Smooth muscle cell (in vitro differentiated cells): ENCODE data around the gene ZBTB38. TPM values are rescaled to one million over a fixed set of nuclear protein-coding genes. Genes with fewer than 3 reads are reported as not detected.

Experiments used
- DNase-seq: peaks from one replicate; lab custom pipeline; 2025; ENCODE audit not compliant: unreplicated experiment; lab: John Stamatoyannopoulos, UW
- H2AFZ ChIP-seq: fragments of 200-600 bp; sonication (generic); 2 replicates; pipeline ENCODE4 v1.6.0; 2016; ENCODE audit warnings: antibody characterized with exemption, low read depth, mild to moderate bottlenecking
- H3F3A ChIP-seq: fragments of 200-600 bp; sonication (generic); 2 replicates; pipeline ENCODE4 v1.6.0; 2017; ENCODE audit warnings: antibody characterized with exemption, low read depth
- H3K27ac ChIP-seq: fragments of 200-600 bp; sonication (generic); 2 replicates; pipeline ENCODE4 v1.5.1; 2016; ENCODE audit warnings: low read depth, mild to moderate bottlenecking
- H3K27me3 ChIP-seq: fragments of 200-600 bp; sonication (generic); 2 replicates; pipeline ENCODE4 v1.6.1; 2016; ENCODE audit warnings: low read depth, mild to moderate bottlenecking
- H3K36me3 ChIP-seq: fragments of 200-600 bp; sonication (generic); 2 replicates; pipeline ENCODE4 v1.5.1; 2016; ENCODE audit warnings: low read depth
- H3K4me1 ChIP-seq: fragments of 200-600 bp; sonication (generic); 2 replicates; pipeline ENCODE4 v1.5.1; 2016; ENCODE audit warnings: low read depth
- H3K4me2 ChIP-seq: fragments of 200-600 bp; sonication (generic); 2 replicates; pipeline ENCODE4 v1.6.0; 2016; ENCODE audit warnings: mild to moderate bottlenecking
- H3K4me3 ChIP-seq: fragments of 200-600 bp; sonication (generic); 2 replicates; pipeline ENCODE4 v1.5.1; 2016; ENCODE audit warnings: mild to moderate bottlenecking
- H3K79me2 ChIP-seq: fragments of 200-600 bp; sonication (generic); 2 replicates; pipeline ENCODE4 v1.6.0; 2016; ENCODE audit warnings: low read depth, mild to moderate bottlenecking
- H3K9ac ChIP-seq: fragments of 200-600 bp; sonication (generic); 2 replicates; pipeline ENCODE4 v1.6.0; 2016; ENCODE audit warnings: low read depth
- H3K9me3 ChIP-seq: fragments of 200-600 bp; sonication (generic); replicated peaks from 2 replicates; pipeline ENCODE4 v1.5.1; 2016; ENCODE audit warnings: low read depth
- H4K20me1 ChIP-seq: fragments of 200-600 bp; sonication (generic); 2 replicates; pipeline ENCODE4 v1.6.0; 2016; ENCODE audit warnings: low read depth
- WGBS: methylation state at CpG from one replicate; pipeline ENCODE4 v1.1.7; 2016; ENCODE audit warnings: low lambda C conversion rate; 5-methylcytosine and 5-hydroxymethylcytosine counted together
- polyA plus RNA-seq: library from polyadenylated mRNA; unstranded; fragments of >200 nt; fragmentation: Nextera tagmentation; extraction: Ambion mirVana; gene quantifications from 2 replicates; pipeline ENCODE4 v1.2.1, GENCODE V29; 2016
- total RNA-seq: library from RNA; depleted of rRNA; stranded (reverse); fragments of >200 nt; gene quantifications from 2 replicates; pipeline ENCODE4 v1.2.3, GENCODE V29; 2014
- TF ChIP-seq, protein P1 (sequence below): fragments of 200-600 bp; sonication (generic); IDR thresholded peaks from 2 replicates; pipeline ENCODE4 v1.5.1; 2017; ENCODE audit warnings: borderline replicate concordance, mild to moderate bottlenecking, antibody characterized with exemption; ENCODE audit not compliant: insufficient read depth, poor library complexity, severe bottlenecking

Gene ZBTB38
- total and polyA plus RNA-seq, 2 experiments from 2014 or later: 21.7 to 68.0 TPM

DNA sequence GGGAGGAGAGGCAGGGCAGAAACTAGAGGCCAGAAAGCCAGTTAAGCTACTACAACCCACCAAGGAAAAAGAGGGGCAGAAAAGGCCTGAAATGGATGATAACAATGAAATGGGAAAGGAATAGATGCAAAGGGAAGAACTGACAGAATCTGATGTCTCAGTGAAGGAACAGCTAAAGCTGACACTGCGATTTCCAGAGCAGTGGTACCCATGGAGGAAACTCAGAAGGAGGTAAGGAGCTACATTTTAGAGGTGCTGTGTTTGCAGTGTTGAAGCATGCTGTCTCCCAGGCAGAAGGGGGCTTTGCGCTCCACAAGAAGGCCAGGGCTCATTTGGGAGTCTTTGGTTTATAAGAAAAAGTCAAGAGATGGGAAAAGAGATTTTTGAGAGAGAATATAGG lies 38.0 kb downstream of the ZBTB38 start:
- Histone ChIP-seq H3K9ac (peak overlapping the region; percentile 20), H3K4me1 (peaks cover 27% of the 10 kb centered on the region)
- 98% methylated on average over 2 of the region's 2 CpGs for WGBS

DNA sequence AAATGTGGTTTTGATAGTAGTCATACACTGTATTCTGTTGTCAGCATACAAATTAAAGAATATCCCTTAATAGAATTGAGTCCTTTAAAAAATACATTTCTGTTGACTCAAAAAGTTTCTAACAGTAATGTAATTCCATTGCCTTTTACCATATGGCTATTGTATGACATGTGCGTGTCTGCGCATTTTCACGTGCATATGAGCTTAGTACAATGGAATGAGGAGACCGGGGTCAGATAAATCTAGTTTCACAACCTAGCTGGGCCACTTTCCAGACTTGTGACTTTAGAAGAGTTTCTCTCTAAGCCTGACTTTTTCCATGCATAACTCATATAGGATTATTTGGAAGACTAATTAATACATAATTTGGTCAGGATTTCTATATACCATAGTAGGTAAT lies 38.7 kb downstream of the ZBTB38 start:
- H3K9ac ChIP-seq: peak overlapping the region; percentile 45
- H3K4me1 ChIP-seq: peaks cover 28% of the 10 kb centered on the region
- TF ChIP-seq, protein P1, sequence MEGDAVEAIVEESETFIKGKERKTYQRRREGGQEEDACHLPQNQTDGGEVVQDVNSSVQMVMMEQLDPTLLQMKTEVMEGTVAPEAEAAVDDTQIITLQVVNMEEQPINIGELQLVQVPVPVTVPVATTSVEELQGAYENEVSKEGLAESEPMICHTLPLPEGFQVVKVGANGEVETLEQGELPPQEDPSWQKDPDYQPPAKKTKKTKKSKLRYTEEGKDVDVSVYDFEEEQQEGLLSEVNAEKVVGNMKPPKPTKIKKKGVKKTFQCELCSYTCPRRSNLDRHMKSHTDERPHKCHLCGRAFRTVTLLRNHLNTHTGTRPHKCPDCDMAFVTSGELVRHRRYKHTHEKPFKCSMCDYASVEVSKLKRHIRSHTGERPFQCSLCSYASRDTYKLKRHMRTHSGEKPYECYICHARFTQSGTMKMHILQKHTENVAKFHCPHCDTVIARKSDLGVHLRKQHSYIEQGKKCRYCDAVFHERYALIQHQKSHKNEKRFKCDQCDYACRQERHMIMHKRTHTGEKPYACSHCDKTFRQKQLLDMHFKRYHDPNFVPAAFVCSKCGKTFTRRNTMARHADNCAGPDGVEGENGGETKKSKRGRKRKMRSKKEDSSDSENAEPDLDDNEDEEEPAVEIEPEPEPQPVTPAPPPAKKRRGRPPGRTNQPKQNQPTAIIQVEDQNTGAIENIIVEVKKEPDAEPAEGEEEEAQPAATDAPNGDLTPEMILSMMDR: no peak
- H2AFZ ChIP-seq: no peak overlapping the region
- 54% methylated on average over 4 of the region's 4 CpGs for WGBS
- DNase-seq: no peak
- no peaks in the 10 kb centered on the region for H3K36me3 ChIP-seq
- peaks cover 9% of the 10 kb centered on the region for H3K79me2 ChIP-seq
- H4K20me1 ChIP-seq: no peaks in the 10 kb centered on the region
- H3K4me3 ChIP-seq: no peak overlapping the region
- H3K27me3 ChIP-seq: no peaks in the 10 kb centered on the region
- peaks cover 11% of the 10 kb centered on the region for H3F3A ChIP-seq
- H3K9me3 ChIP-seq: no peaks in the 10 kb centered on the region
- peak overlapping the region; percentile 78 for H3K27ac ChIP-seq
- H3K4me2 ChIP-seq: no peak overlapping the region

More for the DNA sequence above, 38.0 kb downstream of the ZBTB38 start:
- Histone ChIP-seq H3K36me3 (no peaks in the 10 kb centered on the region), H4K20me1 (no peaks in the 10 kb centered on the region), H3K4me2 (no peak overlapping the region), H3F3A (peaks cover 6% of the 10 kb centered on the region), H2AFZ (no peak overlapping the region), H3K27ac (peak overlapping the region; percentile 78), H3K9me3 (no peaks in the 10 kb centered on the region), H3K79me2 (peaks cover 9% of the 10 kb centered on the region), H3K27me3 (no peaks in the 10 kb centered on the region), H3K4me3 (no peak overlapping the region)
- TF ChIP-seq, protein P1: no peak
- DNase-seq: no peak

DNA sequence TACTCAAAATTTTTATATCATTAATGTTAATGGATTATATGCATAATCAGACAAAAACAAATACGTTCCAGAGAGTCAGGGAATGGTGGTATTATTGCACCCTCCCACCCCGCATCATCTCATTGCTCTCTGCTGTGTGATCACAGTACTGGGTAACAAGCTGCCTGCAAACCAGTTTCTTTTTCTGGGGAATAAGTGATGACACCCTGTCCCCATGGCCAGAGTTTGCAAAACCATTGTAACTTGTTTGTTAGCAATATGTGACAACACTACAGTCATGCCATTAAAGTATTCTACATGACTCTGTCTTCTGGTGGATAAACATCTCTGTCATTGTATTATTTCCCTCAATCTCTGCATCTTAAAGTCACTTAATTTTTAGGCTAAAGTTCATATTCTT lies 39.5 kb downstream of the ZBTB38 start:
- TF ChIP-seq, protein P1: no peak
- peaks cover 35% of the 10 kb centered on the region for H3K4me1 ChIP-seq
- 96% methylated on average over 2 of the region's 2 CpGs for WGBS

DNA sequence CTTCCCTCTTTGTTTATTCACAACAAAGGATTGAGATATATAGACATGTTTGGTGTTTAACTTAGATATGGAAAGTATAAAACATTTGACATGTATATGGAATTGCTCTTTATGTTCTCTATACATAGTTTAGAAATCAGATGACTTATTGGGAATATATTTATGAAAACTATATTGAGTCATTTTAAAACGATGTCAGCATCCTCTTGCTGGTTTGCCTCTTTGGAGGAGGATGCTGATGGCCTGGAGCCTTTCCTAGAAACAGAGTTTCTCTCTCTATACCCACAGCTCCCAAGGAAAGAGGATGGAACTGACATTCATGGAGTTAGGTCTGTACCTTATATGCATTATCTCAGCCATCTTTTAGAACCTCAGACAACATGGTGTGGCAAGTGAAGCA lies 40.3 kb downstream of the ZBTB38 start:
- Histone ChIP-seq H3K79me2 (peaks cover 6% of the 10 kb centered on the region), H3K4me1 (peaks cover 36% of the 10 kb centered on the region)

More for the DNA sequence above, 39.5 kb downstream of the ZBTB38 start:
- no peaks in the 10 kb centered on the region for H4K20me1 ChIP-seq
- DNase-seq: no peak
- peaks cover 12% of the 10 kb centered on the region for H3F3A ChIP-seq
- no peak overlapping the region for H3K4me2 ChIP-seq
- no peaks in the 10 kb centered on the region for H3K27me3 ChIP-seq
- H3K4me3 ChIP-seq: no peak overlapping the region
- H3K27ac ChIP-seq: peak overlapping the region; percentile 78
- no peaks in the 10 kb centered on the region for H3K9me3 ChIP-seq
- peak overlapping the region; percentile 45 for H3K9ac ChIP-seq
- H2AFZ ChIP-seq: no peak overlapping the region
- peaks cover 9% of the 10 kb centered on the region for H3K79me2 ChIP-seq
- no peaks in the 10 kb centered on the region for H3K36me3 ChIP-seq

More for the DNA sequence above, 40.3 kb downstream of the ZBTB38 start:
- Histone ChIP-seq H3K9me3 (no peaks in the 10 kb centered on the region), H3K36me3 (no peaks in the 10 kb centered on the region), H3K9ac (no peak overlapping the region), H3K27ac (peak overlapping the region; percentile 78), H2AFZ (no peak overlapping the region), H3K4me2 (no peak overlapping the region), H3F3A (peaks cover 12% of the 10 kb centered on the region), H4K20me1 (no peaks in the 10 kb centered on the region), H3K4me3 (no peak overlapping the region), H3K27me3 (no peaks in the 10 kb centered on the region)
- 90% methylated on average over 1 of the region's 1 CpG for WGBS
- TF ChIP-seq, protein P1: no peak
- no peak for DNase-seq
